Measurements from ENCODE around the gene E2F4. TPM values are rescaled to one million over a fixed set of nuclear protein-coding genes. Genes with fewer than 3 reads are reported as not detected.

The E2F4 gene
- total and polyA plus RNA-seq, 9 of the 15 experiments (the other 6 are each of a cell fraction or from before 2014, with no cell fraction given) = 9.7 to 139 (median 106) TPM

GRCh38 chr16:67206129-67206837 is 14.3 kb downstream of the E2F4 start:
- no peak for DNase-seq (ENCODE audit: extremely low read depth in 1 of 4, low spot score in 3 of 4)
- FAIRE-seq = no peak
- H4K20me1 ChIP-seq (replicated peaks; ENCODE audit: control insufficient read depth, insufficient read depth, low read length) = no peaks in the 10 kb centered on the region; the same call in 1 of the 2 replicates
- BruUV-seq (replicated peaks) = no TSS peak
- ChIA-PET CTCF (ENCODE audit: low intra/inter-chr PET ratio) (no interaction called here), POLR2A (interaction anchor here (0.6 to 3.8 kb wide), 3 partner anchors 12 to 270 kb away, joined by 3 to 21 read pairs (median 3); partner anchors contain the start of gene E2F4)
- H3K36me3 ChIP-seq (ENCODE audit: control insufficient read depth, insufficient read depth, low read length) = peaks cover 37% of the 10 kb centered on the region; the same call in 2 of the 3 replicates
- H3K4me3 ChIP-seq = no peak overlapping the region
- H3K9ac ChIP-seq (ENCODE audit: insufficient read depth in 1 of 2, low read depth in 2 of 2, low read length in 2 of 2) = peak overlapping the region in 1 of 2 experiments; percentile 80; a peak in 1 of 4 replicates
- H3K4me1 ChIP-seq (replicated peaks in 1 of 2; ENCODE audit: control insufficient read depth in 2 of 2, insufficient read depth in 2 of 2, low read length in 2 of 2) = peaks cover 10 to 58% of the 10 kb centered on the region in 2 experiments; a peak in 4 of 5 replicates
- peaks cover 3% of the 10 kb centered on the region for H3K9me1 ChIP-seq (ENCODE audit: control insufficient read depth, insufficient read depth, low read length)
- no peaks in the 10 kb centered on the region for H3K27me3 ChIP-seq (ENCODE audit: control insufficient read depth in 2 of 2, insufficient read depth in 2 of 2, low read length in 2 of 2)
- ATAC-seq = no peak
- 83% methylated on average over 8 of the region's 8 CpGs for WGBS (ENCODE audit: insufficient coverage, low coverage, missing lambda C conversion rate)
- H3K9me3 ChIP-seq (replicated peaks; ENCODE audit: control insufficient read depth, insufficient read depth, low read depth, low read length) = no peaks in the 10 kb centered on the region
- intact Hi-C loops (cut with micrococcal nuclease) (no loop called here), in situ Hi-C loops (cut with MboI) (no loop called here)
- H3K27ac ChIP-seq (ENCODE audit: extremely low read depth, low read depth, low read length) = no peak overlapping the region
- no peaks in the 10 kb centered on the region for H3K79me2 ChIP-seq (ENCODE audit: control insufficient read depth, insufficient read depth, low read length)
- no peak overlapping the region for H3K4me2 ChIP-seq (ENCODE audit: insufficient read depth, low read length)
- no peak overlapping the region for H2AFZ ChIP-seq (ENCODE audit: low read depth, low read length)
- TF ChIP-seq TEAD1 (CRISPR knock-in tag; IDR thresholded peaks at IDR 0.05) (no peak), POLR2A (conservative IDR thresholded peaks at IDR 0.05) (peak; percentile 47), MTA1 (IDR thresholded peaks at IDR 0.05; ENCODE audit: borderline replicate concordance) (no peak), CREBBP (IDR thresholded peaks at IDR 0.05; ENCODE audit: low read depth, low read length) (no peak), FOXO4 (CRISPR knock-in tag; IDR thresholded peaks at IDR 0.05) (no peak)
